HG03025 (cell line): ENCODE results near the gene FOXO4.

Experiments
- ATAC-seq: cut with Tn5 transposase; IDR thresholded peaks from one replicate; pipeline ENCODE4 v1.9.1; 2021; ENCODE audit warnings: mild to moderate bottlenecking, moderate library complexity; ENCODE audit not compliant: unreplicated experiment, low FRiP score

The FOXO4 gene

GRCh38 chrX:71131510-71131909 is 35.9 kb downstream of the FOXO4 start:
- no peak for ATAC-seq

GRCh38 chrX:71140440-71140839 is 44.8 kb downstream of the FOXO4 start:
- no peak for ATAC-seq

DNA sequence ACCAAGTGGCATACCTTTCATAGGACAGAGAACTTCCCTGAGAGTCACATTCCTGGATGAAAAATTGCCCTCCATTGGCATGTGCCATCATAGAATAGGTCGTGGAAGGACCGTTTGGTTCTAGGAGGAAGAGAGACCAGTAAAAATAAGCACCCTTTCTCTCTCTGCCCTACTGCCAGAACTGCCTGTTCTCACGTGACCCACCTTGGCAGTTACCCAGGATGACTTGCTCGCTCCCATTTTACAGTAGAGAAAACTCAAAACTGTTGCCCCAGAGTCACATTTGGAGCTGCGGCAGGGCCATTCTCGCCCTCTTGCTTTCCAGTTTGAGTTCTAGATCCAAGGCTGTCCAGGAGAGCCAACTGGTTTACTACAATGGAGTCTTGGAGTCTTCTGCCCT is 47.9 kb downstream of the FOXO4 start:
- ATAC-seq, result no peak

GRCh38 chrX:71144651-71145050 is 49.0 kb downstream of the FOXO4 start, which contains the start of gene NLGN3:
Gene NLGN3 (plus strand): TSS chrX:71144841. CDS start chrX:71147750, 2,909 bp downstream.
- no peak for ATAC-seq

DNA sequence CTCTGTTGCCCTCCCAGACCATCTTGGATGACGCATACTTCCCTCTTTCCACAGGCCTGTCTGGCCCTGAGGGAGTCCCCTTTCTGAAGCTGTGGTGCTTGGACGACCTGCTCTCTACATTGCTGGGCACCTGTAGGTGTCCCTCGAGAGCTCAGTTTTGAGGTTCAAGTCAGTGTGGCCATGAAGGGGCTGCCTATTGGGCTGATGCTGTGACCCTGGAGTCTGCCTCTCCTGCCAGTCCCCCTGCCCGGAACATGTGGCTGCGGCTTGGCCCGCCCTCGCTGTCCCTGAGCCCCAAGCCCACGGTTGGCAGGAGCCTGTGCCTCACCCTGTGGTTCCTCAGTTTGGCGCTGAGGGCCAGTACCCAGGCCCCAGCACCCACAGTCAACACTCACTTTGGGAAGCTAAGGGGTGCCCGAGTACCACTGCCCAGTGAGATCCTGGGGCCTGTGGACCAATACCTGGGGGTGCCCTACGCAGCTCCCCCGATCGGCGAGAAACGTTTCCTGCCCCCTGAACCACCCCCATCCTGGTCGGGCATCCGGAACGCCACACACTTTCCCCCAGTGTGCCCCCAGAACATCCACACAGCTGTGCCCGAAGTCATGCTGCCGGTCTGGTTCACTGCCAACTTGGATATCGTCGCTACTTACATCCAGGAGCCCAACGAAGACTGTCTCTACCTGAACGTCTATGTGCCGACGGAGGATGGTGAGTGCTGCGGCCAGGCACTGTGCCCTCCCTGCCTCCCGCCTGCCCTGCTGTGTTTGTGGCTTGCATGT is 52.0 kb downstream of the FOXO4 start:
- no peak for ATAC-seq

GRCh38 chrX:71148278-71148663 is 52.6 kb downstream of the FOXO4 start:
- no peak for ATAC-seq

DNA sequence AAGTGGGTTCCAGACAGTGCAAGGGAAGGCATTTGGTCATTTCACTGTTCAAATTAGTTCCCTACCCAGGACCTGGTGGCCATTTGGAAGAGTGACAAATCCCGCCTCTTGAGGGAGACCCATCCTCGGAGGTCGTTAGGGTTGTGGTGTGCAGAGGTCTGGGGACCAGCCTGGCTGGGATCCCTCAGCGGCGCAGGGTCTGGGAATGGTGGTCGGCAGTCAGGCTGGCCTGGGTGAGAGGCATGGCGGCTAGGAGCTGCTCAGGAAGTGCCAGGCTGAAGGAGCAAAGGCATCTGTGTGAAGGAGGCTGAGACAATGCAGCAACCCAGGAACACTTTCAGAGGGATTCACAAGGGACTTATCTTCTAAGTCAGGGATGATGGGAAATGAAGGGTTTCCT is 55.7 kb downstream of the FOXO4 start:
- ATAC-seq, result no peak
